PC-3 (cell line): Measurements from ENCODE around the gene PCYOX1L.

Experiments
- EZH2phosphoT487 ChIP-seq: fragments of 300-600 bp; sonication (generic); IDR thresholded peaks from 2 replicates; pipeline ENCODE4 v1.6.1; 2018; ENCODE audit warnings: mild to moderate bottlenecking, antibody characterized with exemption, low read length, borderline replicate concordance
- TF ChIP-seq, protein P1 (sequence below): fragments of 300-600 bp; sonication (generic); conservative IDR thresholded peaks from 2 replicates; pipeline ENCODE4 v1.5.1; 2017; ENCODE audit warnings: antibody characterized with exemption, low read depth, mild to moderate bottlenecking, low read length

DNA sequence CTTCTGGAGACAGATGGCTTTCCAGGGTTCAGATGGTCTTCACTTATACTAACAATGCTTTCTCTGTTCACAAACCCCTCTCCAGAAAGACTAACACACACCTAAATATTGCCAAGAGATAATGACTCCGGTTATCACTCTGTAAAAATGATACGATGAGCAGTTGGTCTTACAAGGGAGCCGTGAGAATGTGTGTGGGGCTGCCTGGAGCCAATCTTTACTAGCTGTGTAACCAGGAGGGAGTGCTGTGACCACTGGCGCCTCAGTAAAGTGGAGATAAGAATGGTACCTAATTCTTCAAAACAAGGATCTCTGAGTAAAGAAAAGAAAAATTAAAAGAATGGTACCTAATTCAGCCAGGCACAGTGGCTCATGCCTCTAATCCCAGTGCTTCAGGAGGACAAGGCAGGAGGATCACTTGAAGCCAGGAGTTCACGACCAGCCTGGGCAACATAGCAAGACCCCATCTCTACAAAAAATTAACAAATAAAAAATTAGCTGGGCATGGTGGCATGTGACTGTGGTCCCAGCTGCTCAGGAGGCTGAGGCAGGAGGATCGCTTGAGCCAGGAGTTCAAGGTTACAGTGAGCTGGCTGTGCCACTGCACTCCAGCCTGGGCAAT is 61.2 kb downstream of the PCYOX1L start:
- TF ChIP-seq, protein P1, sequence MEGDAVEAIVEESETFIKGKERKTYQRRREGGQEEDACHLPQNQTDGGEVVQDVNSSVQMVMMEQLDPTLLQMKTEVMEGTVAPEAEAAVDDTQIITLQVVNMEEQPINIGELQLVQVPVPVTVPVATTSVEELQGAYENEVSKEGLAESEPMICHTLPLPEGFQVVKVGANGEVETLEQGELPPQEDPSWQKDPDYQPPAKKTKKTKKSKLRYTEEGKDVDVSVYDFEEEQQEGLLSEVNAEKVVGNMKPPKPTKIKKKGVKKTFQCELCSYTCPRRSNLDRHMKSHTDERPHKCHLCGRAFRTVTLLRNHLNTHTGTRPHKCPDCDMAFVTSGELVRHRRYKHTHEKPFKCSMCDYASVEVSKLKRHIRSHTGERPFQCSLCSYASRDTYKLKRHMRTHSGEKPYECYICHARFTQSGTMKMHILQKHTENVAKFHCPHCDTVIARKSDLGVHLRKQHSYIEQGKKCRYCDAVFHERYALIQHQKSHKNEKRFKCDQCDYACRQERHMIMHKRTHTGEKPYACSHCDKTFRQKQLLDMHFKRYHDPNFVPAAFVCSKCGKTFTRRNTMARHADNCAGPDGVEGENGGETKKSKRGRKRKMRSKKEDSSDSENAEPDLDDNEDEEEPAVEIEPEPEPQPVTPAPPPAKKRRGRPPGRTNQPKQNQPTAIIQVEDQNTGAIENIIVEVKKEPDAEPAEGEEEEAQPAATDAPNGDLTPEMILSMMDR, result no peak
- TF ChIP-seq EZH2phosphoT487, result no peak
